Measurements from ENCODE around the gene GPR18. TPM values are rescaled to one million over a fixed set of nuclear protein-coding genes. Genes with fewer than 3 reads are reported as not detected.

GPR18 gene
- total and polyA plus RNA-seq, 2 of the 13 experiments (the other 11 are each of a cell fraction or from before 2014, with no cell fraction given): not detected

GRCh38 chr13:99303863-99304521 lies 45.8 kb upstream of the GPR18 start:
- in situ Hi-C loops (cut with HindIII; ENCODE audit: extremely low pct_ligation_motif_present, low pct_unique_long_range_greater_than_20kb) (no loop called here), intact Hi-C loops (cut with micrococcal nuclease; ENCODE audit: unreplicated experiment) (no loop called here)
- Histone ChIP-seq H4K20me1 (ENCODE audit: insufficient read depth, low read length) (no peaks in the 10 kb centered on the region), H3K4me3 (replicated peaks in 1 of 3; ENCODE audit: insufficient read depth in 1 of 3, low read depth in 2 of 3, low read length in 3 of 3) (no peak overlapping the region), H3K27ac (ENCODE audit: extremely low read length, insufficient read depth, low read length) (no peak overlapping the region), H2AFZ (ENCODE audit: low read length) (no peak overlapping the region), H3K27me3 (ENCODE audit: control insufficient read depth in 1 of 2, insufficient read depth in 2 of 2, low read length in 2 of 2) (no peaks in the 10 kb centered on the region), H3K36me3 (replicated peaks in 1 of 2; ENCODE audit: control insufficient read depth in 1 of 2, insufficient read depth in 2 of 2, low read length in 2 of 2) (peaks cover 2 to 11% of the 10 kb centered on the region in 2 experiments; a peak in 4 of 5 replicates), H3K4me2 (ENCODE audit: low read depth, low read length) (no peak overlapping the region), H3K9me3 (ENCODE audit: low read length) (no peaks in the 10 kb centered on the region), H3K79me2 (ENCODE audit: insufficient read depth, low read length) (no peaks in the 10 kb centered on the region), H3K4me1 (ENCODE audit: insufficient read depth, low read length) (no peaks in the 10 kb centered on the region), H3K9ac (ENCODE audit: insufficient read depth, low read depth, low read length) (no peak overlapping the region)
- BruUV-seq (replicated peaks): no TSS peak
- ChIA-PET POLR2A (no interaction called here), CTCF (ENCODE audit: low intra/inter-chr PET ratio, low total read pairs) (no interaction called here)
- no peak for ATAC-seq
- no peak for TF ChIP-seq ZNF331 (CRISPR knock-in tag; IDR thresholded peaks at IDR 0.05)
- no peak for TF ChIP-seq MBD4 (IDR thresholded peaks at IDR 0.05; ENCODE audit: borderline replicate concordance, low read length)
- no peak for TF ChIP-seq SNAPC2 (CRISPR knock-in tag; IDR thresholded peaks at IDR 0.05)
- 97% methylated on average over 14 of the region's 14 CpGs for WGBS (ENCODE audit: low lambda C conversion rate)
- FAIRE-seq: no peak
- no peak for DNase-seq (ENCODE audit: low spot score)

GRCh38 chr13:99302637-99303505 lies 44.7 kb upstream of the GPR18 start:
- Histone ChIP-seq H3K27ac (ENCODE audit: extremely low read length, insufficient read depth, low read length) (no peak overlapping the region), H3K4me3 (replicated peaks in 1 of 3; ENCODE audit: insufficient read depth in 1 of 3, low read depth in 2 of 3, low read length in 3 of 3) (no peak overlapping the region), H3K79me2 (ENCODE audit: insufficient read depth, low read length) (no peaks in the 10 kb centered on the region), H3K9ac (ENCODE audit: insufficient read depth, low read depth, low read length) (no peak overlapping the region), H2AFZ (ENCODE audit: low read length) (no peak overlapping the region), H3K4me1 (ENCODE audit: insufficient read depth, low read length) (no peaks in the 10 kb centered on the region), H3K36me3 (replicated peaks in 1 of 2; ENCODE audit: control insufficient read depth in 1 of 2, insufficient read depth in 2 of 2, low read length in 2 of 2) (peaks cover 2 to 9% of the 10 kb centered on the region in 2 experiments; a peak in 4 of 5 replicates), H3K4me2 (ENCODE audit: low read depth, low read length) (no peak overlapping the region), H3K9me3 (ENCODE audit: low read length) (no peaks in the 10 kb centered on the region), H3K27me3 (ENCODE audit: control insufficient read depth in 1 of 2, insufficient read depth in 2 of 2, low read length in 2 of 2) (no peaks in the 10 kb centered on the region), H4K20me1 (ENCODE audit: insufficient read depth, low read length) (no peaks in the 10 kb centered on the region)
- intact Hi-C loops (cut with micrococcal nuclease; ENCODE audit: unreplicated experiment): no loop called here
- ChIA-PET CTCF (ENCODE audit: low intra/inter-chr PET ratio, low total read pairs) (no interaction called here), POLR2A (no interaction called here)
- DNase-seq (ENCODE audit: low spot score) (no peak), ATAC-seq (no peak), FAIRE-seq (no peak)
- BruUV-seq (replicated peaks): no TSS peak
- in situ Hi-C loops (cut with HindIII; ENCODE audit: extremely low pct_ligation_motif_present, low pct_unique_long_range_greater_than_20kb): no loop called here
- 98% methylated on average over 8 of the region's 8 CpGs for WGBS (ENCODE audit: low lambda C conversion rate)
- TF ChIP-seq HOMEZ (CRISPR knock-in tag; IDR thresholded peaks at IDR 0.05; ENCODE audit: low read depth) (no peak), HMGXB3 (CRISPR knock-in tag; IDR thresholded peaks at IDR 0.05; ENCODE audit: borderline replicate concordance) (no peak), ZNF773 (CRISPR knock-in tag; IDR thresholded peaks at IDR 0.05; ENCODE audit: borderline replicate concordance) (no peak), HOXD1 (CRISPR knock-in tag; IDR thresholded peaks at IDR 0.05) (no peak), NFKBIZ (CRISPR knock-in tag; IDR thresholded peaks at IDR 0.05) (no peak)
